A673 (cell line): ENCODE measurements around the gene USP48.

Experiments
- EZH2 ChIP-seq: fragments of 200-600 bp; sonication (generic); IDR thresholded peaks from 2 replicates; pipeline ENCODE4 v1.6.1; 2017; ENCODE audit warnings: borderline replicate concordance, low read depth, mild to moderate bottlenecking, mixed read lengths, antibody characterized with exemption, low read length; ENCODE audit not compliant: poor library complexity, severe bottlenecking
- TF ChIP-seq, protein P1 (sequence below): fragments of 300-800, 200-600 bp; sonication (generic); conservative IDR thresholded peaks from 2 replicates; pipeline ENCODE4 v1.5.1; 2017; ENCODE audit warnings: low read depth, mild to moderate bottlenecking, antibody characterized with exemption, low read length, moderate library complexity, mixed read lengths

DNA sequence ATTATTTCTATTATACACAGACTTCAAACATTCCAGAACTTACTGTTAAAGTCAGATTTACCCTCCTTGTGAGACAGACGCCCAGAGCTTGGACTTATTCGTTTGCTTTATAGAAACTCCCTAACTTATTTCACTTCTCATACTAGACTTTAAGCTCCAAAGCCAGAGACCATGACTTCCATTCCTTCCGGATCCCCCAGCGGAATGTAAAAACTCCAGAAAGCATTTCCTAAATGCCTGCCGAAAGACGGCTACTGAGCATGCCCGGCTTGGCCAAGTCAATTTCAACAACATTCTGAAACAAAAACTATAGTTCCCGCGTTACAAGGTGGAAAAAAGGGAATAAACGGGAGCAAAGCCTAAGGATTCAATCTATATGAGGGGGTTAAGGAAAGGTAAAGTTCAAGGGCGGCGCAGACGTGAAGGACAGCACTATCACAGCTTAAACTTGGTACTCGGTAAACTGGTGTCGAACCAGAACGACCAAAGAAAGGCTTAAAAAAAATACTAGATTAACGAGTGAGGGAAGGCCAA is 1.1 kb downstream of the USP48 start:
- TF ChIP-seq, protein P1, sequence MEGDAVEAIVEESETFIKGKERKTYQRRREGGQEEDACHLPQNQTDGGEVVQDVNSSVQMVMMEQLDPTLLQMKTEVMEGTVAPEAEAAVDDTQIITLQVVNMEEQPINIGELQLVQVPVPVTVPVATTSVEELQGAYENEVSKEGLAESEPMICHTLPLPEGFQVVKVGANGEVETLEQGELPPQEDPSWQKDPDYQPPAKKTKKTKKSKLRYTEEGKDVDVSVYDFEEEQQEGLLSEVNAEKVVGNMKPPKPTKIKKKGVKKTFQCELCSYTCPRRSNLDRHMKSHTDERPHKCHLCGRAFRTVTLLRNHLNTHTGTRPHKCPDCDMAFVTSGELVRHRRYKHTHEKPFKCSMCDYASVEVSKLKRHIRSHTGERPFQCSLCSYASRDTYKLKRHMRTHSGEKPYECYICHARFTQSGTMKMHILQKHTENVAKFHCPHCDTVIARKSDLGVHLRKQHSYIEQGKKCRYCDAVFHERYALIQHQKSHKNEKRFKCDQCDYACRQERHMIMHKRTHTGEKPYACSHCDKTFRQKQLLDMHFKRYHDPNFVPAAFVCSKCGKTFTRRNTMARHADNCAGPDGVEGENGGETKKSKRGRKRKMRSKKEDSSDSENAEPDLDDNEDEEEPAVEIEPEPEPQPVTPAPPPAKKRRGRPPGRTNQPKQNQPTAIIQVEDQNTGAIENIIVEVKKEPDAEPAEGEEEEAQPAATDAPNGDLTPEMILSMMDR: no peak
- no peak for TF ChIP-seq EZH2
